Activated CD8-positive, alpha-beta memory T cell treated with anti-CD3 and anti-CD28 coated beads for 4 hours (primary cell): ENCODE results near the gene ZNF236.
"Not testable (repeated sequence)": the region's sequence is repeated elsewhere in the genome, so short reads cannot be mapped to it uniquely, and the experiment has no call there.

ENCODE experiments used
- DNase-seq, 2 donors: peaks; one replicate each; pipeline ENCODE4 v3.0.0-alpha.2; 2020; ENCODE audit warnings: low read depth in 2 of 2

ZNF236 gene

DNA sequence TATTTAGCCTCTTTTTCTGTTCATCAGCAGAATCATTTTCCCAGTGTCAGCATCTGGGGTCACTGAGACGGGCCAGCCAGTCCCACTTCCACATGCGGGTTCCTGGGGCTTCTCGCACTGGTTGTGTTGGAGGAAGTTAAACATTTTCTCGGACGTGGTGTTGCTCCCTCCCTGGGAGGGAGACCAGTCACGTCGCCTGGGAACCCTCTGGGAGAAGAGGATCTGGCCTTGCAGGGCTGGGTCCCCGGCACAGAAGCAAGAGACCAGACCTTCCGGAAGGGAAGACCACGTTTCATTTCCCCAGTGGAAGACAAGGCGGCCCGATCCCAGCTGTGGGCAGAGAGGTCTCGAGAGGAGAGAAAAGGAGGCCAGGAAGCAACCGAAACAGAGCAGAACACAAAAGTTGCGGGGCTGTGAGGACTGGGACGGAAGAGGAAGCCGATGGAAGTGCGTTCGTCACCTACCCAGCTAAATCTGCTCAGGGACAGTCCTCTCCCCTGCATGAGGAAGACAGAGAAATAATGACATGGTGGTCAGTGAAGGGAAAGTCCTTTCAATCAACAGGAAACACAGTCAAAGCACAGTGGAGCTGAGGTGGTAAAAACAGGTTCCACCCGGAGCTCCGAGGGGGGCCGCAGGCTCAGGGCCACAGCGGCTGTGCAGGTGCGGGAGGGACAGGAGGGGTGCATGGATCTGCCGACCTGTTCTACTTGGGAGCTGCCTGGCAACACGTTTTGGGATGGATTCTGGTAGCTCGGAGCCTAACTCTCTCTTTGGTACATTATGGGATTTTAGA is 165.9 kb downstream of the ZNF236 start:
- DNase-seq = no peak

- no peak for DNase-seq
These were observed 166.7 kb downstream of the ZNF236 start for GRCh38 chr18:76988827-76989646.

GRCh38 chr18:76989647-76990190 is 167.4 kb downstream of the ZNF236 start:
- DNase-seq = no peak

DNA sequence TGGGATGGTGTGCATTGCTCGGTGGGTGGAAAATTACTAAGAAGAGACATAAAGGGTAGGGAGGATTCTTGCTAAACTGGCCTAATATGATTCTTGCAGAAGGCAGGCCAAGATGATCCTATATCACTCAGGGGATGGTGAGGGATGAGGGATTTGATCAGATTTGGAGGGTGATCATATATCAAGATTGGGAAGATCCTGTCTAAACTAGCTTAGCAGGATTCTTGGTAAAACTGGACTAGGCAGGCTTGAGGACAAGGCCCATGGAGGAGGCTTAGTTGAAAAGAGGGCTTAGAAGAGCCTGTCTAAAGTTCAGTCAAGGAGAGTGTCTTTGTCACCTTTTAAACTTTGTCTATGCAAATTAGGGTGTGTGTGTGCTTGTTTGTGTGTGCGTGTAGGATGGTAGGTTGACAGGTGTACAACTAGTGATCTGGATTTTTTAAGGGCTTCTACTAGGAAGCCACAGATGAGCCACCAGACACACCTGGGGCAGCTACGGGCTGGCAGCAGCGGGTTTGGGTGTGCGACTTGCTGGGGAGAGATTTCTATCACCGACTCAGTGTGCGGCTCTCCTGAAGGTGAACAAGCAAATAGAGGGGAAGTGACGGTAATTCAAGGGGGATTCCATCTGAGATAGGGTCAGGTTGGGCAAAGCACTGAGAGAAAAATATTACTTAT is 168.1 kb downstream of the ZNF236 start:
- not testable (repeated sequence) for DNase-seq

GRCh38 chr18:76991021-76991688 is 168.8 kb downstream of the ZNF236 start:
- no peak for DNase-seq

DNA sequence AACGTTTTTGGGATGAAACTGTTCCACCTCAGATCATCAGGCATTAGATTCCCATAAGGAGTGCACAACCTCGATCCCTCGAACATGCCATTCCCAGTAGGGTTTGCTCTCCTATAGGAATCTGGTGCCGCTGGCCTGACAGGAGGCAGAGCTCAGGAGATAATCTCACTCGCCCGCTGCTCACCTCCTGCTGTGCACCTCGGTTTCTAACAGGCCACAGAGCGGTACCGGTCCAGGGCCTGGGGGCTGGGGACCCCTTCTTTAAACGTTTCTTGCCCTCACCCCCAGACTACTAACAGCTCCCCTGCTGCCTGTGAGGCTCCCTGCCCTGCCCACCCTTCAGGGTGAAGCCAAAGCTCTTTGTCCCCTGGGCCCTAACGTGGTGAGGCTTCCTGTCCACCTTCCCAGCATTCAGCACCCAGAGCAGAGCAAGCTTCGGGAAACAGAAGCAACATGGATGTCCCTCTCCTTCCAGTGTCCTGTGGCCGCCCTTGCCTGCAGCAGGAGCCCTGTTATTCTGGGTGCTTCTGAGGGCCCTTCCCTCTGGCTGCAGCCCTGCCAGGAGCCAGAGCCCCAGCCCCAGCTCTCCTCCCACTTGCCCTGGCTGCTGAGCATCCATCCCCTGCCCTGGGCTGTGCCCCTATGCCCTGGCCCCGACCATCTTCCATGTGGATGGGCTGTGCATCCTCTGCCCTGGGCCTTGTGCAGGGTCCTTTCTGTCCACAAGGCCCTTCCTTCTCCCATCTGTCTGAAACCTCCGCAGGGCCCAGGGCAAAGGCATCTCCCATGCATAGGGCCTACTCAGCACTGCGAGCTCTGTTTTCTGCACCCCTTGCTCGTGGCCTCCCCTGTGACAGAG is 170.1 kb downstream of the ZNF236 start:
- no peak for DNase-seq

GRCh38 chr18:76993085-76993382 is 170.7 kb downstream of the ZNF236 start:
- DNase-seq = no peak

DNA sequence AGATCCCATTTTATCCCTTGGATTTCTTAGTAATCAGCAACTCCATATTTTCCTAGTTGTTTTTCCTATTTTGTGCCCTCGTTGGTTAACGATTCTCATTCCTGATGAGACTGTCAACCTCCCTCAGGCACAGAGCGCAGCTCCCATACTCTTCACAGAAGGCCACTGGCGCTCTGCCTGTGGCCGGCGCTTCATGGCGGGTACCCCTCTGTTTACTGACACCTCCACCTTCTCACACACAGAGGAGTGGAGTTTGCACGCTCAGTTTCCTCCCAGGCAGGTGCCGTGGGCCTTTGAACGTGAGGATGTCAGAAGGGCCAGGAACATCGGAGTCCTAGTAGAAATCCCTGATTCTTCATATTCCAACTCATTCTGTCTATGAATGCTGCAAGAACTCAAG is 171.2 kb downstream of the ZNF236 start:
- DNase-seq = no peak

- DNase-seq = no peak
These were observed 171.8 kb downstream of the ZNF236 start for GRCh38 chr18:76994086-76994654.

DNA sequence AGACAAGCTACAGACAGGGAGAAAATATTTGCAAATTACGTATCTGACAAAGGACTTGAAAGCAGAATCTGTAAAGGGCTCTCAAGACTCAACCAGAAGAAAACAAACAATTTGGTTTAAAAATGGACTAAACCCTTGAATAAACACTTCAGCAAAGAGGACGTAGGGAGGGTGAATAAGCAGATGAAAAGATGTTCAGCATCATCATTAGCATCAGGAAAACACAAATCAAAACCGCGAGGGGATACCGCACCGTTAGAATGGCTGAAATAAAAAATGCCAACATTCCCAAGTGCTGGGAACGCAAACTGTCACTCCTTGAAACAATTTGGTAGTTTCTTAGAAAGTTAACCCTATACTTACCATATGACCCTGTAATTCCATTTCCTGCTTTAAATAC is 173.5 kb downstream of the ZNF236 start:
- DNase-seq = no peak

DNA sequence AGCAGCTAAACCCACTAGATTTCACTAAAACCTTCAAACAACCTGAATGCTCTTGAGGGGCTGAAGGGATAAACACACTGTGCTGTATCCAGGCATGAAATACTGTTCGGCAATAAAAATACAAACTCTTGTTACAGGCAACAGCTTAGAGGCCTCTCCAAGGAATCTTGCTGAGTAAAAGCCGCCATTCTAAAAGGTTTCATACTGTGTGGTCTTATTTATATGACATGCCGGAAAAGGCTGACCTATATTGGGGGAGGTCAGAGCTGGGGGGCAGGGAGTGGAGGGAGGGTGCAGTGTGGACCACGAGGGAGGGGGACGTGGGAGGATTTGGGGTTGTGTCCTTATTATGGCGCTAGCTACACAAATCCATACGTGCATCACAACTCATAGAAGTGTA is 174.1 kb downstream of the ZNF236 start:
- no peak for DNase-seq

DNA sequence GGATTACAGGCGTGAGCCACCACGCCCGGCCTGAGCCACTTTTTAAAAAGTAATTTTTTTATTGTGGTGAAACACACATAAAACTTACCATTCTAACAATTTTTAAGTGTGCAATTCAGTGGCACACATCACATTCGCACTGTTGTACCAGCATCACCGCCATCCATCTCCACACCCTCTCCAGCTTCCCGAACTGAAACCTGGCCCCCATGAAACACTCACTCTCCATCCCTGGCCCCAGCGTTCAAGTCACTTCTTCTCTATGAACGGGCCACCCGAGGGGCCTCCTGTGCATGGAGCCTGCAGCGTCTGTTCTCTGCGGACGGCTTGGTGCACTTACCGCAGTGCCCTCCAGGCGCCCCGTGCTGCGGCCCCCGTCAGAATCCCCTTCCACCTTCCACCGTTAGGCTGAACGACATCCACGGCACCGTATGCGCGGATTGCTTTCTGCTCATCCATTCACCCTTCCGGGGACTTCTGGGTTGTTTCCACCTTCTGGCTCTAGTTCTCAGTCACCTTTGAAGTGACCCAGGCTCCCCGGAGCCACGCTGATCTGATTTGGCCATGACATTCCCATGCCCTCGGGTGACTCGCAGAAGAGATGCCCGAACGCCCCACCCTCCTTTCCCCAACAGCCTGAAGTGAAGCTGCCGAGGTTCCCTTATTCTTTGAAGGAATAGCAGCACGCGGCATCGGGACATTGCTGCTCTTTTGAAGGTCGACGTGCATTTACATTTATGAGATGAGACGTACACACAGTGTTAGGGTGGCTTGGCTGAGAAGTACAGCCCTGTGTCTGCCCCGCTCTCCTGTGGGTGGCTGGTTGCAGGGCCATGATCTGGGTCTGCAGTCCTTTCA is 175.8 kb downstream of the ZNF236 start:
- DNase-seq = no peak

GRCh38 chr18:76999077-76999476 is 176.7 kb downstream of the ZNF236 start:
- DNase-seq = no peak

- DNase-seq = peak; percentile 9 to 12
These were observed 178.2 kb downstream of the ZNF236 start for GRCh38 chr18:77000527-77000926.

GRCh38 chr18:77001041-77001440 is 178.7 kb downstream of the ZNF236 start:
- no peak for DNase-seq

- no peak for DNase-seq
These were observed 179.6 kb downstream of the ZNF236 start for GRCh38 chr18:77001979-77002378.

DNA sequence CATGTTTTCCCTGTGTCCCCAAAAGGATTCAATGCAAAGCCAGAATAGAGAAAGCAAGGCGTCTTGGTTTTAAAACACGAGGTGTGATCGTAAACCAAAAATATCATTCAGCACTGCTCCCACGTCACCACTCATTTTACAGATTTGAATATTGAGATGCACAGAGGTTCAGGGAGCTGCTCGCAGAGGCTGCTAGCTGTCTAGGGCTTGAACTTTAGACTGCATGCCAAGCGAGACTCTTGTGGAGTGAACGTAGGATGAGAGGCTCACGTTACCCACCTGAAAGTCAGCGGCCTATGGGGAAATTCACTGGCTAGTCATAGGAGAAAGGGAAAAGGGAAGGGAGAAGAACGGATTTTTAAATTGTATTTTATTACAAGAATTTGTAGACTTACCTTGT is 180.1 kb downstream of the ZNF236 start:
- no peak for DNase-seq

DNA sequence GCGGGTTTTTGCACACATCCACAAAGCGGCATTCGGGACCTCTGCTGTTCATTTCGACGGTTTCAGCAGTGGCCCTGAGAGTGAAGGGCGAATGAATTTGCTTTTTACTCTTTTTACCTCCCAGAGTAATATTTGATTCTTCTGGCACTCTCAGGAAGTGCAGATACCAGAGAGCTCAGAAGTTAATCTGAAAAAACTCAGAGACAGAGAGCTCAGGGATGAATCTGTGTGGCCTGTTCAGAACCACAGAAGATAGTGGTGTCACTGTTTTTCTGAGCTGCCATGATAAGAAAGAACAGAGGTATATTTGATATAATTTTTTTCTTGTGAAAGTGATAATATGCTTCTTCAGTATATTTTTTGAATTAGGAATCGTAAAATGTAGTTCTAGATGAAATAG is 181.0 kb downstream of the ZNF236 start:
- no peak for DNase-seq

DNA sequence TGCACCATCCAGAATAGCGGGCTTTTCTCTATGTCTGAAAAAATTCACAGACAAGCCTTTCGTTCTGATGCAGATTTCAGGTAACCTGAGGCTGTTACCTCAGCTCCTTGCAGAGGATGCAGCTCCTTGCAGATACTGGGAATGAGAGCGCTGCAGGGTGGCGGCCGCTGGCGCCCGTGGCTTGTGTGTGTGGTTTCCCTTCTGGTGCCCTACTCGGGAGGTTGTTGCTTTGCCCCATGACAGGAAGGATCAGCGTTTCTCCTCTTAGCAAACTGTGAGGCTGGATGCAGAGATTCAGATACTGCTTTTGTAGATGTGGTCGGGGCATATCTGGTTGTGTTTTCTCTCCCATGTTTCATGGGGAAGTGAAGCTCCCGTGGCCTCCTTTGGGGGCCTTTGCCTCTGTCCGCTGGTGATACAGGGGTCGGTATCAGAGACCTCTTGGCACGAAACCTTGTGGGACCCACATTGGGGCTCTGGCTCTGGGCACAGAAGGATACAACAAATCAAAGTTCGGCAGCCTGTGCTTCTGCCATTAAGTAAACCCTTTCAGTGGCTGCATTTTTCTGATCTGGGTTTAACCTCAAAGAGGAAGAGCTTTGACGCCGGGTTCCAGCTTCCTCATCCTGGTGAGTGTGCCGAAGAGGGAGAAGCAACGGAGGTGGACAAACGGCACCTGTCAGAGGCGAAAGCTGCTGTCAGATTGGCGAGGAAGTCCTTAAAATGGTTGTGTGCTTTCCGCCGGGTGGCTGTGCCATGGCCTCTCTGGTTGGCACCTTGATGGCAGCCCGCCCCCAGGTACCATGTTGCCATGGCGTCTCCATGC is 182.4 kb downstream of the ZNF236 start:
- no peak for DNase-seq
